ENCODE data around the gene RBM14. TPM values are rescaled to one million over a fixed set of nuclear protein-coding genes. Genes with fewer than 3 reads are reported as not detected.
A peak's percentile ranks its signal among the peaks of the same experiment; 100 is the strongest.

Gene RBM14
- total and polyA plus RNA-seq, 10 of the 15 experiments (the other 5 are each of a cell fraction or from before 2014, with no cell fraction given): 5.4 to 140 (median 44.5) TPM

- Histone ChIP-seq H3K36me3 (ENCODE audit: control insufficient read depth in 2 of 2, insufficient read depth in 2 of 2, low read length in 1 of 2) (no peaks in the 10 kb centered on the region), H3K4me3 (no peak overlapping the region; the same call in 1 of the 2 replicates), H3K4me1 (ENCODE audit: control insufficient read depth, insufficient read depth, low read length) (no peaks in the 10 kb centered on the region), H3K27me3 (replicated peaks in 1 of 2; ENCODE audit: control insufficient read depth in 2 of 2, insufficient read depth in 2 of 2, low read length in 1 of 2) (peaks cover 0 to 6% of the 10 kb centered on the region in 2 experiments; a peak in 3 of 4 replicates), H3K9me3 (replicated peaks; ENCODE audit: control insufficient read depth, insufficient read depth, low read length) (no peaks in the 10 kb centered on the region), H3K9ac (ENCODE audit: control insufficient read depth, insufficient read depth, low read length) (no peak overlapping the region), H3K4me2 (ENCODE audit: control insufficient read depth, insufficient read depth) (peak overlapping the region; percentile 75; the same call in 1 of the 2 replicates), H2AFZ (ENCODE audit: control insufficient read depth, low read depth, low read length) (no peak overlapping the region), H4K20me1 (ENCODE audit: control insufficient read depth, insufficient read depth) (no peaks in the 10 kb centered on the region), H3K27ac (ENCODE audit: control insufficient read depth, insufficient read depth) (no peak overlapping the region), H3K79me2 (ENCODE audit: control insufficient read depth, insufficient read depth, low read length) (no peaks in the 10 kb centered on the region)
- in situ Hi-C loops (cut with MboI): no loop called here
- no TSS peak for BruUV-seq (replicated peaks)
- WGBS (ENCODE audit: insufficient coverage, insufficient replicate concordance, low lambda C conversion rate, missing lambda C conversion rate): 66% methylated on average over 15 of the region's 15 CpGs
- FAIRE-seq (no peak), ATAC-seq (no peak), DNase-seq (ENCODE audit: low read depth, low spot score) (no peak)
- CTCF ChIA-PET: interaction anchor here (0.7 to 2.5 kb wide), 3 partner anchors 12 to 110 kb away, joined by 3 to 10 read pairs (median 4); partner anchors contain the start of genes CCDC87, CCS and RBM4B
- intact Hi-C loops (cut with micrococcal nuclease; ENCODE audit: unreplicated experiment): no loop called here
- TF ChIP-seq NFYB (IDR thresholded peaks at IDR 0.05; ENCODE audit: insufficient read depth, low read depth, low read length) (no peak), HDAC2 (IDR thresholded peaks at IDR 0.05) (no peak), KDM1A (IDR thresholded peaks at IDR 0.05; ENCODE audit: borderline replicate concordance) (no peak), TAF1 (IDR thresholded peaks at IDR 0.05; ENCODE audit: borderline replicate concordance, low read depth, low read length) (no peak), MEF2B (IDR thresholded peaks at IDR 0.05; ENCODE audit: partially characterized antibody, poor library complexity, severe bottlenecking) (no peak), BHLHE40 (IDR thresholded peaks at IDR 0.05; ENCODE audit: borderline replicate concordance in 1 of 2, low read depth in 2 of 2, low read length in 1 of 2) (no peak), NR2C1 (IDR thresholded peaks at IDR 0.05) (no peak), KAT2A (conservative IDR thresholded peaks at IDR 0.05; ENCODE audit: control insufficient read depth, low read depth, low read length) (no peak), STAT3 (IDR thresholded peaks at IDR 0.05; ENCODE audit: low read depth, low read length) (no peak), ETV6 (conservative IDR thresholded peaks at IDR 0.05 in 1 of 2, IDR thresholded peaks at IDR 0.05 in 1 of 2; ENCODE audit: borderline replicate concordance in 1 of 2, low read depth in 1 of 2) (no peak), IRF4 (IDR thresholded peaks at IDR 0.05; ENCODE audit: low read depth, low read length) (no peak), WRNIP1 (IDR thresholded peaks at IDR 0.05; ENCODE audit: borderline replicate concordance, low read depth, low read length) (no peak), BCL11A (IDR thresholded peaks at IDR 0.05; ENCODE audit: low read depth, low read length) (no peak), FOXK2 (IDR thresholded peaks at IDR 0.05) (no peak), HCFC1 (IDR thresholded peaks at IDR 0.05; ENCODE audit: low read length) (no peak), PBX3 (IDR thresholded peaks at IDR 0.05; ENCODE audit: insufficient replicate concordance, low read depth, low read length) (no peak)
- TF ChIP-seq, protein P1, sequence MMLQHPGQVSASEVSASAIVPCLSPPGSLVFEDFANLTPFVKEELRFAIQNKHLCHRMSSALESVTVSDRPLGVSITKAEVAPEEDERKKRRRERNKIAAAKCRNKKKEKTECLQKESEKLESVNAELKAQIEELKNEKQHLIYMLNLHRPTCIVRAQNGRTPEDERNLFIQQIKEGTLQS (IDR thresholded peaks at IDR 0.05; ENCODE audit: borderline replicate concordance, extremely low read depth, low read depth, low read length): no peak
- RAD21 ChIA-PET (ENCODE audit: unreplicated experiment): no interaction called here
- POLR2A ChIA-PET: interaction anchor here (1.2 kb wide), 2 partner anchors 26 to 111 kb away, joined by 3 read pairs; no protein-coding TSS in a partner anchor
- SMC1A ChIA-PET (ENCODE audit: uncharacterized antibody, unreplicated experiment): interaction anchor here (1.4 to 1.9 kb wide), 2 partner anchors 10 to 22 kb away, joined by 3 to 4 read pairs; partner anchors contain the start of gene ZDHHC24
These were observed 48.7 kb upstream of the RBM14 start for GRCh38 chr11:66567787-66568123.
